GM12892 (cell line): Measurements from ENCODE around the gene TOPORS. TPM values are rescaled to one million over a fixed set of nuclear protein-coding genes. Genes with fewer than 3 reads are reported as not detected.
A peak's percentile ranks its signal among the peaks of the same experiment; 100 is the strongest.
"Not testable (repeated sequence)": the region's sequence is repeated elsewhere in the genome, so short reads cannot be mapped to it uniquely, and the experiment has no call there.

ENCODE experiments used
- DNase-seq: peaks from one replicate; pipeline ENCODE4 v3.0.0; 2011; ENCODE audit not compliant: insufficient read length
- FAIRE-seq: peaks from 2 replicates; lab custom pipeline; 2011; peaks lifted over from hg19 to GRCh38; lab: Jason Lieb, UNC
- POLR2A ChIP-seq: IDR thresholded peaks from 2 replicates; pipeline ENCODE4 v1.6.1; 2011; ENCODE audit warnings: low read depth, low read length, control low read depth
- POLR2AphosphoS5 ChIP-seq: IDR thresholded peaks from 2 replicates; pipeline ENCODE4 v1.6.1; 2011; ENCODE audit warnings: low read depth, low read length, control low read depth
- TAF1 ChIP-seq: IDR thresholded peaks from 2 replicates; pipeline ENCODE4 v1.6.1; 2011; ENCODE audit warnings: low read depth, mild to moderate bottlenecking, control low read depth, low read length, borderline replicate concordance
- polyA plus RNA-seq: library from polyadenylated mRNA; unstranded; fragments of >200 nt; gene quantifications from one replicate; pipeline ENCODE4 v1.2.1, GENCODE V29; 2012; ENCODE audit warnings: missing spikeins, inconsistent platforms; ENCODE audit not compliant: missing spikeins

Gene TOPORS
- polyA plus RNA-seq, result 12.2 TPM

- TF ChIP-seq POLR2A (peak; percentile 92), POLR2AphosphoS5 (peak; percentile 77; the same call in 1 of the 2 replicates), TAF1 (peak; percentile 99)
- FAIRE-seq (peak; percentile 93), DNase-seq (peak; percentile 74)
These were observed at the start of gene TOPORS, which contains the start of gene SMIM27 for GRCh38 chr9:32552172-32552872. Gene TOPORS (minus strand): TSS chr9:32552586. CDS start chr9:32552436, 150 bp downstream. Gene SMIM27 (plus strand): TSS chr9:32552327. CDS start chr9:32552435, 108 bp downstream.

GRCh38 chr9:32599021-32599420, 46.6 kb upstream of the TOPORS start:
- not testable (repeated sequence) for FAIRE-seq, DNase-seq

- FAIRE-seq, result no peak
- TF ChIP-seq POLR2A (no peak), POLR2AphosphoS5 (no peak), TAF1 (no peak)
- DNase-seq, result no peak
These were observed 44.5 kb upstream of the TOPORS start for GRCh38 chr9:32596936-32597335.

- DNase-seq (no peak), FAIRE-seq (no peak)
- TF ChIP-seq POLR2A, result no peak
- TF ChIP-seq TAF1, result no peak
- no peak for TF ChIP-seq POLR2AphosphoS5
These were observed 43.9 kb upstream of the TOPORS start for GRCh38 chr9:32596096-32596865.

GRCh38 chr9:32590898-32591297, 38.5 kb upstream of the TOPORS start:
- DNase-seq, result no peak
- TF ChIP-seq POLR2A (no peak), POLR2AphosphoS5 (no peak), TAF1 (no peak)
- FAIRE-seq, result no peak

- DNase-seq (no peak), FAIRE-seq (no peak)
- TF ChIP-seq TAF1 (no peak), POLR2AphosphoS5 (no peak), POLR2A (no peak)
These were observed 38.1 kb upstream of the TOPORS start for GRCh38 chr9:32590476-32590875.

- DNase-seq, result no peak
These were observed 36.8 kb upstream of the TOPORS start for GRCh38 chr9:32589083-32589723.

GRCh38 chr9:32587901-32588300, 35.5 kb upstream of the TOPORS start:
- TF ChIP-seq POLR2A (no peak), TAF1 (no peak), POLR2AphosphoS5 (no peak)
- FAIRE-seq, result no peak
- DNase-seq, result no peak

More at GRCh38 chr9:32589083-32589723, 36.8 kb upstream of the TOPORS start:
- no peak for FAIRE-seq
- TF ChIP-seq POLR2AphosphoS5 (no peak), POLR2A (no peak), TAF1 (no peak)

GRCh38 chr9:32584784-32585183, 32.4 kb upstream of the TOPORS start:
- FAIRE-seq (no peak), DNase-seq (no peak)
- no peak for TF ChIP-seq POLR2AphosphoS5

GRCh38 chr9:32581512-32582143, 29.2 kb upstream of the TOPORS start:
- FAIRE-seq (peak; percentile 66), DNase-seq (no peak)
- TF ChIP-seq TAF1 (no peak), POLR2AphosphoS5 (no peak), POLR2A (no peak)
